Fibroblast of lung (primary cell): Measurements from ENCODE around the gene ACTL7A.
"Not testable (repeated sequence)": the region's sequence is repeated elsewhere in the genome, so short reads cannot be mapped to it uniquely, and the experiment has no call there.

Experiments
- CTCF ChIP-seq, 2 donors: IDR thresholded peaks in 1 of 2; conservative IDR thresholded peaks in 1 of 2; 1 replicate in 1 of 2; 2 replicates in 1 of 2; pipeline ENCODE4 v1.5.1; 2011 to 2012; ENCODE audit warnings: low read length in 2 of 2, control low read depth in 1 of 2, inconsistent platforms in 1 of 2, low read depth in 1 of 2, mild to moderate bottlenecking in 1 of 2
- EZH2 ChIP-seq: IDR thresholded peaks from 2 replicates; pipeline ENCODE4 v1.5.1; 2012; ENCODE audit warnings: low read length, control low read depth, mild to moderate bottlenecking; ENCODE audit errors: missing control alignments

- TF ChIP-seq EZH2; CTCF (conservative IDR thresholded peaks at IDR 0.05 in 1 of 2, IDR thresholded peaks at IDR 0.05 in 1 of 2; ENCODE audit: low read depth in 1 of 2, low read length in 2 of 2): not testable (repeated sequence)
Measured at GRCh38 chr9:108839561-108839960, 22.5 kb upstream of the ACTL7A start.
